Endothelial cell of umbilical vein (primary cell): Measurements from ENCODE around the gene METTL5. TPM values are rescaled to one million over a fixed set of nuclear protein-coding genes. Genes with fewer than 3 reads are reported as not detected.

Experiments used
- BruUV-seq: library from RNA; stranded (reverse); fragments of 400-500 nt; replicated peaks from 2 replicates; lab custom pipeline; 2021; lab: Mats Ljungman, UMichigan
- CTCF ChIA-PET: fragments of 300-600, 350-600 bp; sonication (Branson Sonifier 250); formaldehyde crosslinking; loops from one replicate; lab custom pipeline; 2021; ENCODE audit warnings: antibody characterized with exemption, inconsistent platforms; lab: Charles Lee
- POLR2A ChIA-PET: fragments of 300-600, 350-600 bp; sonication (Branson Sonifier 250); formaldehyde crosslinking; loops from one replicate; lab custom pipeline; 2021; ENCODE audit warnings: antibody characterized with exemption, inconsistent platforms; lab: Charles Lee
- DNase-seq: peaks from one replicate; pipeline ENCODE4 v3.0.0-alpha.2; 2011; ENCODE audit warnings: low read depth, low spot score
- FAIRE-seq: peaks from 2 replicates; lab custom pipeline; 2011; peaks lifted over from hg19 to GRCh38; lab: Jason Lieb, UNC
- H2AFZ ChIP-seq: 2 replicates; pipeline ENCODE4 v1.6.0; 2012; ENCODE audit warnings: low read depth, low read length, control low read depth, inconsistent platforms
- H3K27ac ChIP-seq: 2 replicates; pipeline ENCODE4 v1.5.1; 2011; ENCODE audit warnings: low read depth, mild to moderate bottlenecking, control low read depth, low read length, moderate library complexity; ENCODE audit not compliant: insufficient read depth
- H3K27me3 ChIP-seq, 2 experiments: 2 replicates each; pipeline versions ENCODE4 v1.6.0 to v1.6.1; 2011; ENCODE audit warnings: low read length in 2 of 2, mixed read lengths in 1 of 2; ENCODE audit not compliant: control insufficient read depth in 2 of 2, insufficient read depth in 2 of 2
- H3K36me3 ChIP-seq, 2 experiments: 2 replicates in 1 of 2; 3 replicates in 1 of 2; pipeline ENCODE4 v1.5.1; 2011; ENCODE audit warnings: low read length in 2 of 2, mild to moderate bottlenecking in 1 of 2, moderate library complexity in 1 of 2; ENCODE audit not compliant: control insufficient read depth in 2 of 2, insufficient read depth in 2 of 2; ENCODE audit errors: extremely low read depth in 1 of 2
- H3K4me1 ChIP-seq: 3 replicates; pipeline ENCODE4 v1.5.1; 2011; ENCODE audit warnings: mild to moderate bottlenecking, low read length; ENCODE audit not compliant: control insufficient read depth, insufficient read depth; ENCODE audit errors: extremely low read depth
- H3K4me2 ChIP-seq: 2 replicates; pipeline ENCODE4 v1.6.1; 2011; ENCODE audit warnings: low read length, control low read depth, mixed read lengths; ENCODE audit not compliant: insufficient read depth
- H3K4me3 ChIP-seq, 3 experiments: fragments of 200-600 bp in 1 of 3; sonication (generic), shearing (Covaris generic) in 1 of 3; replicated peaks in 1 of 3; 2 replicates each; pipeline ENCODE4 v1.5.1; 2011 to 2016; ENCODE audit warnings: control low read depth in 3 of 3, low read length in 3 of 3, mild to moderate bottlenecking in 2 of 3, inconsistent platforms in 1 of 3, low read depth in 1 of 3, moderate library complexity in 1 of 3; ENCODE audit not compliant: insufficient read depth in 1 of 3
- H3K79me2 ChIP-seq: 2 replicates; pipeline ENCODE4 v1.6.0; 2012; ENCODE audit warnings: low read length, inconsistent platforms; ENCODE audit not compliant: control insufficient read depth, insufficient read depth
- H3K9ac ChIP-seq: replicated peaks from 2 replicates; pipeline ENCODE3; 2011; ENCODE audit warnings: low read length, control low read depth; ENCODE audit not compliant: insufficient read depth; ENCODE audit errors: extremely low read depth
- H3K9me1 ChIP-seq: replicated peaks from 3 replicates; pipeline ENCODE4 v1.6.0; 2011; ENCODE audit warnings: mild to moderate bottlenecking, low read length; ENCODE audit not compliant: control insufficient read depth, insufficient read depth; ENCODE audit errors: extremely low read depth
- H3K9me3 ChIP-seq: replicated peaks from 2 replicates; pipeline ENCODE4 v1.5.1; 2012; ENCODE audit warnings: low read length, inconsistent platforms; ENCODE audit not compliant: control insufficient read depth, insufficient read depth
- H4K20me1 ChIP-seq: replicated peaks from 2 replicates; pipeline ENCODE3; 2011; ENCODE audit warnings: mild to moderate bottlenecking, low read length; ENCODE audit not compliant: control insufficient read depth, insufficient read depth; ENCODE audit errors: extremely low read depth
- CTCF ChIP-seq, 2 donors: IDR thresholded peaks; 1 replicate in 1 of 2; 2 replicates in 1 of 2; pipeline ENCODE4 v1.5.1; 2011; ENCODE audit warnings: low read length in 2 of 2, mild to moderate bottlenecking in 2 of 2, moderate library complexity in 2 of 2, control low read depth in 1 of 2, inconsistent platforms in 1 of 2, low read depth in 1 of 2; ENCODE audit not compliant: insufficient read depth in 1 of 2; ENCODE audit errors: extremely low read depth in 1 of 2
- EZH2 ChIP-seq: IDR thresholded peaks from 2 replicates; pipeline ENCODE4 v1.6.1; 2012; ENCODE audit warnings: borderline replicate concordance, low read depth, mild to moderate bottlenecking, moderate library complexity, low read length, inconsistent platforms; ENCODE audit not compliant: severe bottlenecking
- FOS ChIP-seq: IDR thresholded peaks from 2 replicates; pipeline ENCODE4 v1.6.1; 2011; ENCODE audit warnings: mild to moderate bottlenecking, low read length, moderate library complexity, borderline replicate concordance; ENCODE audit not compliant: insufficient read depth
- GATA2 ChIP-seq: IDR thresholded peaks from 2 replicates; pipeline ENCODE4 v1.7.0; 2011; ENCODE audit warnings: low read depth, mild to moderate bottlenecking, moderate library complexity, mixed read lengths, low read length; ENCODE audit not compliant: insufficient read length, insufficient read depth
- JUN ChIP-seq: IDR thresholded peaks from 2 replicates; pipeline ENCODE4 v1.6.1; 2011; ENCODE audit warnings: borderline replicate concordance, low read depth; ENCODE audit not compliant: insufficient read length, insufficient read depth
- MAX ChIP-seq: IDR thresholded peaks from 2 replicates; pipeline ENCODE4 v1.6.1; 2011; ENCODE audit not compliant: insufficient read depth, insufficient read length
- MYC ChIP-seq: IDR thresholded peaks from one replicate; pipeline ENCODE4 v1.6.1; 2011; ENCODE audit warnings: mild to moderate bottlenecking, low read depth, low read length
- POLR2A ChIP-seq: IDR thresholded peaks from 2 replicates; pipeline ENCODE4 v1.6.1; 2012; ENCODE audit warnings: low read depth, mild to moderate bottlenecking, control low read depth, low read length
- POLR2AphosphoS5 ChIP-seq: IDR thresholded peaks from 2 replicates; pipeline ENCODE4 v1.6.1; 2012; ENCODE audit warnings: low read depth, mild to moderate bottlenecking, control low read depth, low read length, moderate library complexity; ENCODE audit not compliant: insufficient read depth
- dilution Hi-C: fragments of 300-500 bp; cut with MboI; formaldehyde crosslinking; loops from one replicate; pipeline ENCODE4 v1.15.0; 2019; ENCODE audit warnings: low sequenced_read_pairs; ENCODE audit not compliant: extremely low pct_ligation_motif_present
- intact Hi-C: fragments of 100-400 bp; cut with micrococcal nuclease; formaldehyde crosslinking; loops from one replicate; pipeline ENCODE4 v1.10.0; 2022
- polyA plus RNA-seq, 4 experiments: library from polyadenylated mRNA; depleted of rRNA in 3 of 4; stranded (reverse) in 3 of 4; unstranded in 1 of 4; fragments of >200 nt; gene quantifications; 2 replicates each; pipeline versions ENCODE4 v1.2.1 to v1.2.3, GENCODE V29; 2011 to 2012; ENCODE audit warnings: missing spikeins in 1 of 4
- total RNA-seq: library from RNA; stranded (reverse); gene quantifications from 2 replicates; pipeline ENCODE4 v1.2.3, GENCODE V29; 2021

METTL5 gene
- total and polyA plus RNA-seq, 2 donors (not counting 3 experiments of a cell fraction or from before 2014, with no cell fraction given) = 27.0 to 52.0 TPM

GRCh38 chr2:169868951-169869350 is 44.2 kb upstream of the METTL5 start:
- H3K9me1 ChIP-seq = no peaks in the 10 kb centered on the region
- FAIRE-seq (no peak), DNase-seq (no peak)
- no peak overlapping the region for H3K4me3 ChIP-seq
- TF ChIP-seq FOS (no peak), POLR2AphosphoS5 (no peak), POLR2A (no peak), MAX (no peak), EZH2 (no peak), JUN (no peak), GATA2 (no peak), MYC (no peak), CTCF (IDR thresholded peaks at IDR 0.05; ENCODE audit: extremely low read depth in 1 of 2, insufficient read depth in 1 of 2, low read depth in 1 of 2, low read length in 2 of 2) (no peak)
- no peaks in the 10 kb centered on the region for H3K27me3 ChIP-seq
- H3K79me2 ChIP-seq = peaks cover 16% of the 10 kb centered on the region
- no peak overlapping the region for H3K27ac ChIP-seq
- no peaks in the 10 kb centered on the region for H4K20me1 ChIP-seq
- no peak overlapping the region for H3K9ac ChIP-seq
- H3K36me3 ChIP-seq = no peaks in the 10 kb centered on the region
- no peak overlapping the region for H2AFZ ChIP-seq
- BruUV-seq = no TSS peak
- ChIA-PET POLR2A (no interaction called here), CTCF (interaction anchor here (0.7 to 1.1 kb wide), 2 partner anchors 25 to 27 kb away, joined by 3 read pairs; no protein-coding TSS in a partner anchor)
- intact Hi-C loops = no loop called here
- H3K4me1 ChIP-seq = no peaks in the 10 kb centered on the region
- dilution Hi-C loops = no loop called here
- H3K9me3 ChIP-seq = no peaks in the 10 kb centered on the region
- no peak overlapping the region for H3K4me2 ChIP-seq
